T follicular helper cell (primary cell): ENCODE data around the gene C11orf98.
"Not testable (repeated sequence)": the region's sequence is repeated elsewhere in the genome, so short reads cannot be mapped to it uniquely, and the experiment has no call there.

Experiments used
- DNase-seq: peaks from one replicate; pipeline ENCODE4 v3.0.0-alpha.2; 2020; ENCODE audit warnings: low read depth

C11orf98 gene

DNA sequence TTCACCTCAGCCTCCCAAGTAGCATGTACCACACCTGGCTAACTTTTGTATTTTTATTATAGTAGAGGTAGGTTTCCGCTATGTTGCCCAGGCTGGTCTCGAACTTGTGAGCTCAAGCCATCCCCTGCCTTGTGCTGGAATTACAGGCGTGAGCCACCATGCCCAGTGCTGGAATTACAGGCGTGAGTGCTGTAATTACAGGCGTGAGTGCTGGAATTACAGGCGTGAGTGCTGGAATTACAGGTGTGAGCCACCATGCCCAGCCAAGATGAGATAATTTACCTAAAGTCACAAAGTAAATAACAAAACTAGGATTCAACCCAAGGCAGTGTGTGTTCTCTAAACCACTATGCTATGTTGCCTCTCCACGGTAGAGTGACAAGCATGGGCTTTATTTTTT, 17.5 kb upstream of the C11orf98 start:
- no peak for DNase-seq

GRCh38 chr11:62680825-62681240, 15.8 kb upstream of the C11orf98 start:
- no peak for DNase-seq

- peak; percentile 77 for DNase-seq
Observed at GRCh38 chr11:62678770-62679696, 14.0 kb upstream of the C11orf98 start, which contains the start of gene UBXN1. Gene UBXN1, minus strand, starts transcription at chr11:62679073. Its CDS starts 150 bp downstream, at chr11:62678923.

DNA sequence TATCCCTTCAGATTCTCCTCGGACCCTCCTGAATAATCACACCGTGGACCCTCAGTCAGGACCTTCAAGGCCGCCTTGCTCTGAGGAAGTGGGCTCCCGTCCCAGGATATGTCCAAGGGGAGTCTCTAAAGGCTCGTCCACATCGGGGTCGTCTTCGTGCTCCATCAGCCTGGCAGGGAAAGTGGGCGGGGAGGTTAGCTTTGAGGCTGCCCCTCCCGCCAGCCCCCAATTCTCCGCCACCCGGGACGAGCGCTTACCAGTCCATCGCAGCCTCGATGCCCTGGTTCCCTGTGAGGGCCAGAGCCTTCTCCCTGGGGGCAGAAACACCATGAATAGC, 13.4 kb upstream of the C11orf98 start:
- no peak for DNase-seq

DNA sequence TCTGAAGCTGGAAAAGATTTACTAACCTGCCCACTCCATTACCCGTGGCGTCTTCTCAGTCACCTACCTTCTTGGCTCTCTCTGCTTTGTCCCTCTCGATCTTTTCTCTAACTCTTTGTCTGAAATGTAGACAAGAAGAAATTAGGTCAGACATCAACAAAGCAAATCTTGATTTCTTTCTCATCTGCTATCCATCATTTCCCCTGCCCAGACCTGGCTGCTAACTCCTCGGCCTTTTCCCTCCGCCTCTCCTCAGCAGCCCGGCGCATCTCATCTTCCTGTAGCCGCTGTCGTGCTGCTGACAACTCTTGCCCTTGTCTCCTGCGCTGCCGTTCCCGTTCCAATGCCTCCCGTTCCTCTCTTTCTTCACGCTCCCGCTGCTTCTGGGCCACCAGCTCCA, 12.7 kb upstream of the C11orf98 start:
- DNase-seq = no peak

DNA sequence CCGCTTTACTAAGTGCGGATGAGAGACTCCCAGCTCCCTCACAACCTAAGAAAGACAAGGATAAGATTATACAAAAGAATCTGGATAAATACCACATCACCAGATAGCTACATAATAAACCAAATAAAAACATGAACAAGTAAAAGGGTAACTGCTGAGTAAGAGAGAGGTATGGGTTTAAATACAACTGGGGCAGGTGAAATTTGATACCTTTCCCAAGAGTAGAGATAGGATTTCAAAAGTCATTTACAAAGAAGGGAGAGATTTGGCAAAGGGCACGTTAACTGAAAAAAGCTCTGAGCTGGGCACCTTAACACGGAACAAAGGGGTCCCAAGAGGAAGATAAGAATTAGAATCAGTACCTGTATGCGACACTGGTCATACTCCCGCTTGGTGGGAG, 12.1 kb upstream of the C11orf98 start:
- no peak for DNase-seq

GRCh38 chr11:62676698-62677097, 11.7 kb upstream of the C11orf98 start:
- no peak for DNase-seq

- not testable (repeated sequence) for DNase-seq
Observed at GRCh38 chr11:62675415-62675814, 10.4 kb upstream of the C11orf98 start.

DNA sequence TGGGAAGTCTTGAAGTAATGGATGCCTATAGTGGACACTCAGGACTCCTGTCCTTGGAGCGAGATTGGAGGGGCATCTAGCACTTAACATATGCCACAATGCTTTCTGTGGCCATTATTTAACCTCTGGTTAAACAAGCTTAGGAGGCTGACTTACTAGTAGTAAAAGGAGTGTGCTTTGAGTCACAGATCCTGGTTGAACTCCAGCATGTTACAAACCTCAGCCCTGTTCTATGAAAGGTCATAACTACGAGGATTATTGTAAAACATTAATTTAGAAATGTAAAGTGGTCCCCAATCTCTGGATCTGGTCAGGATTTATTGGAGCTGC, 8.2 kb upstream of the C11orf98 start:
- no peak for DNase-seq

GRCh38 chr11:62671608-62672389, 6.8 kb upstream of the C11orf98 start, which contains the start of the genes LBHD1 and UQCC3:
Gene LBHD1, minus strand, starts transcription at chr11:62672267. Its CDS starts 2,236 bp downstream, at chr11:62670031.
Gene UQCC3, plus strand, starts transcription at chr11:62671673. Its CDS starts 73 bp downstream, at chr11:62671746.
- DNase-seq = peak; percentile 48

GRCh38 chr11:62671236-62671607, 6.2 kb upstream of the C11orf98 start:
- DNase-seq = no peak

- DNase-seq = no peak
Observed at GRCh38 chr11:62669420-62670161, 4.6 kb upstream of the C11orf98 start.

GRCh38 chr11:62667460-62667859, 2.5 kb upstream of the C11orf98 start:
- DNase-seq = no peak

- DNase-seq = no peak
Observed at GRCh38 chr11:62666259-62666926, 1.4 kb upstream of the C11orf98 start.

GRCh38 chr11:62665599-62666258, 719 bp upstream of the C11orf98 start:
- peak; percentile 38 for DNase-seq

GRCh38 chr11:62664405-62665074, 470 bp downstream of the C11orf98 start:
- DNase-seq = peak; percentile 37

- DNase-seq = no peak
Observed at GRCh38 chr11:62656796-62657429, 8.1 kb downstream of the C11orf98 start.

DNA sequence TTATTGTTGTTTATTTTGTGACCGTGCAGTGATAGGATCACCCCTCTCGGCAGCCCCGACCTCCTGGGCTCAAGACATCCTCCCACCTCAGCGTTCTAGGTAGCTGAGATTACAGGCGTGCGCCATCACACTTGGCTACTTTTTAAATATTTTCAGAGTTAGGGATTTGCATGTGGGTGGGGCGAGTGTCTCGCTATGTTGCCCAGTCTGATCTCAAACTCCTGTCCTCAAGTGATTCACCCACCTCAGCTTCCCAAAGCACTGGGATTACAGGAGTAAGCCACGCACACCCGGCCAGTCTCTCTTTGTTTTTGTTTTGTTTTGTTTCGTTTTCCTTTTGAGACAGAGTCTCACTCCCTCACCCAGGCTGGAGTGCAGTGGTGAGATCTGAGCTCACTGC, 10.7 kb downstream of the C11orf98 start:
- DNase-seq = no peak

DNA sequence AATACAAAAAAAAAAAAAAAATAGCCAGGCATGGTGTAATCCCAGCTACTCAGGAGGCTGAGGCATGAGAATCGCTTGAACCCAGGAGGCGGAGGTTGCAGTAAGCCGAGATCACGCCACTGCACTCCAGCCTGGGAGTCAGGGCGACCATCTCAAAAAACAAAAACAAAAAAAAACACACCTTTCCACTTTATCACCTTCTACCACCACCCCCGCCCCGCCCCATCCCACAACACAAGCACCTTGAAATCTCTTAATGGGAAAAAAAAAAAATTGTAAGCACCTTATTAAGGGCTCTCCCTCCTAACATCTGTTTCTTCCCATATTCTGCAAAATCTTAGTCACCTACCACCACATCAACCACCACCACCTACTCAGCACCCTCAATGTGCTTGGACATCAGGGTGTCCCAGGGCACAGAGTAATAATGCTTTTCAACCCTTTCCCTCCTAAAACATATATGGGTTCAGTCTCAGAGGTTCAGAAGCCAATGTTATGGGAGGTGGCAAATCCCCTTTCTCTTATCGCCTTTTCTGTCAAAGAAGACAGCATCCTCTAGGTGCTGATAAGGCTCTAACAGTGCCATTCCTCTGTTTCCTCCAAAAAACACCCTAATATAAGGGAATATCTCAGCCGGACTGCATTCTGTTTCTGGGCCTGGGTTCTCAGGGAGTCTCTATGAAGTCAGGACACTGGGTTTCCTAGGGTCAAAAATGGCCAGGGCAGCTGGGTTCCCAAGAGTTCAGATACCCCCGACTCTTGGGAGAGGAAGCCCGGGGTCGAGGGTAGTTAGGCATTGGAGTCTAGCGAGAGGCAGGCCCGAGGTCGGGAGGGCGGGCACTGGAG, 12.6 kb downstream of the C11orf98 start:
- peak; percentile 56 for DNase-seq
